HepG2 (cell line): Measurements from ENCODE around the gene DNAJC1. TPM values are rescaled to one million over a fixed set of nuclear protein-coding genes. Genes with fewer than 3 reads are reported as not detected.

Experiments
- FLYWCH1 ChIP-seq: sonication (generic); formaldehyde crosslinking; IDR thresholded peaks from 2 replicates; pipeline ENCODE4 v1.8.1; 2023; ENCODE audit warnings: mild to moderate bottlenecking, missing genetic modification reagents
- NR2F6 ChIP-seq, 2 experiments: IDR thresholded peaks; 2 replicates each; pipeline ENCODE4 v1.6.1; 2016; ENCODE audit warnings: antibody characterized with exemption in 1 of 2, mild to moderate bottlenecking in 1 of 2
- ZC3H13 ChIP-seq: sonication (generic); formaldehyde crosslinking; IDR thresholded peaks from 2 replicates; pipeline ENCODE4 v1.8.1; 2023; ENCODE audit warnings: mild to moderate bottlenecking, missing genetic modification reagents, moderate library complexity
- polyA plus RNA-seq, 8 experiments: library from polyadenylated mRNA; depleted of rRNA in 3 of 8; stranded (reverse) in 7 of 8; unstranded in 1 of 8; fragments of >200 nt; fragmentation: Illumina TruSeq in 4 of 8; extraction: Trizol in 4 of 8; gene quantifications; 2 replicates each; pipeline versions ENCODE4 v1.2.1 to v1.2.3, GENCODE V29; 2011 to 2016; ENCODE audit warnings: low read depth in 4 of 8, missing spikeins in 1 of 8, mixed read lengths in 1 of 8; ENCODE audit not compliant: insufficient read depth in 1 of 8
- total RNA-seq, 5 experiments: library from RNA; depleted of rRNA; stranded (reverse); fragments of >200 nt; fragmentation: Illumina TruSeq; extraction: Trizol; gene quantifications; 2 replicates each; pipeline ENCODE4 v1.2.3, GENCODE V29; 2016; ENCODE audit warnings: low read depth in 1 of 5
- TF ChIP-seq, protein P1 (sequence below): sonication (generic); formaldehyde crosslinking; IDR thresholded peaks from 2 replicates; pipeline ENCODE4 v1.5.1; 2020; ENCODE audit warnings: mild to moderate bottlenecking, missing genetic modification reagents, moderate library complexity
- TF ChIP-seq, protein P2 (sequence below), 2 experiments: sonication (generic) in 1 of 2; formaldehyde crosslinking in 1 of 2; IDR thresholded peaks; 2 replicates each; pipeline versions ENCODE4 v1.6.1 to v1.9.0; 2014 to 2022; ENCODE audit warnings: antibody characterized with exemption in 1 of 2, borderline replicate concordance in 1 of 2, inconsistent platforms in 1 of 2, low read depth in 1 of 2, missing genetic modification reagents in 1 of 2
- TF ChIP-seq, protein P3 (sequence below): sonication (generic); formaldehyde crosslinking; IDR thresholded peaks from 2 replicates; pipeline ENCODE4 v1.8.1; 2023; ENCODE audit warnings: mild to moderate bottlenecking, moderate library complexity, missing genetic modification reagents
- TF ChIP-seq, protein P4 (sequence below): sonication (generic); formaldehyde crosslinking; IDR thresholded peaks from 2 replicates; pipeline ENCODE4 v1.4.0; 2020; ENCODE audit warnings: low read depth, missing genetic modification reagents

The DNAJC1 gene
- total and polyA plus RNA-seq, 2 of the 13 experiments (the other 11 are each of a cell fraction or from before 2014, with no cell fraction given), result 9.9 to 16.6 TPM

DNA sequence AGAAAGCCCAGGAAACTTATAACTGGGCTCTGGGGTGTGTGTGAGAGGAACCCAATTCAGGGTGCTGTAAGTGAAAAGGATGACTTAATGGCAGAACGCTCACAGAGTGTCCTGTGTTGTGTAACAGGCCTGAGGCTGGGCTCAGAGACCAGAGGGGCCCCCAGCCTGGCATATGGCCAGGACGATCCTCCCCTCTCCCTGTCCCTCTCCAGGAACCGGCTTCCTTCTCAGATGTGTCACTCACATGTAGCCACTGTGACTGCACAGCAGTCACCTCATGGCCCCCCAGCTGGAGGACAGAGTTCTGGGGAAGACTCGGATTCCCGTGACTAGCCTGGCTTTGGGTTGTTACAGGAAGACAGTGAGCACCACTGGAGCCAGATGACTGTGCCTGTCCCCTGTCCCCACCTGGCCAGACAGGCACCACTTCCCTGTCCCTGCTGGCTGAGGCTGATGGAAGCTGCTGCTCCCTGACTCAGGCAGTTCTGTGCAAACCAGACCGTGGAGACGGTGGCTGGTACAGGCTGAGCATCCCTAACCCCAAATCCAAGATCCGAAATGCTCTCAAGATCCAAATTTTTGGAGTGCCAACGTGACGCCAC, 249.0 kb downstream of the DNAJC1 start (continued):
- TF ChIP-seq NR2F6 (IDR thresholded peaks at IDR 0.05) (no peak), NR2F6 (CRISPR knock-in tag; IDR thresholded peaks at IDR 0.05) (0 out of 2 replicates have a peak, but pooled peaks have one; percentile 22), FLYWCH1 (CRISPR knock-in tag) (no peak), ZC3H13 (CRISPR knock-in tag) (no peak)
- TF ChIP-seq, protein P1, sequence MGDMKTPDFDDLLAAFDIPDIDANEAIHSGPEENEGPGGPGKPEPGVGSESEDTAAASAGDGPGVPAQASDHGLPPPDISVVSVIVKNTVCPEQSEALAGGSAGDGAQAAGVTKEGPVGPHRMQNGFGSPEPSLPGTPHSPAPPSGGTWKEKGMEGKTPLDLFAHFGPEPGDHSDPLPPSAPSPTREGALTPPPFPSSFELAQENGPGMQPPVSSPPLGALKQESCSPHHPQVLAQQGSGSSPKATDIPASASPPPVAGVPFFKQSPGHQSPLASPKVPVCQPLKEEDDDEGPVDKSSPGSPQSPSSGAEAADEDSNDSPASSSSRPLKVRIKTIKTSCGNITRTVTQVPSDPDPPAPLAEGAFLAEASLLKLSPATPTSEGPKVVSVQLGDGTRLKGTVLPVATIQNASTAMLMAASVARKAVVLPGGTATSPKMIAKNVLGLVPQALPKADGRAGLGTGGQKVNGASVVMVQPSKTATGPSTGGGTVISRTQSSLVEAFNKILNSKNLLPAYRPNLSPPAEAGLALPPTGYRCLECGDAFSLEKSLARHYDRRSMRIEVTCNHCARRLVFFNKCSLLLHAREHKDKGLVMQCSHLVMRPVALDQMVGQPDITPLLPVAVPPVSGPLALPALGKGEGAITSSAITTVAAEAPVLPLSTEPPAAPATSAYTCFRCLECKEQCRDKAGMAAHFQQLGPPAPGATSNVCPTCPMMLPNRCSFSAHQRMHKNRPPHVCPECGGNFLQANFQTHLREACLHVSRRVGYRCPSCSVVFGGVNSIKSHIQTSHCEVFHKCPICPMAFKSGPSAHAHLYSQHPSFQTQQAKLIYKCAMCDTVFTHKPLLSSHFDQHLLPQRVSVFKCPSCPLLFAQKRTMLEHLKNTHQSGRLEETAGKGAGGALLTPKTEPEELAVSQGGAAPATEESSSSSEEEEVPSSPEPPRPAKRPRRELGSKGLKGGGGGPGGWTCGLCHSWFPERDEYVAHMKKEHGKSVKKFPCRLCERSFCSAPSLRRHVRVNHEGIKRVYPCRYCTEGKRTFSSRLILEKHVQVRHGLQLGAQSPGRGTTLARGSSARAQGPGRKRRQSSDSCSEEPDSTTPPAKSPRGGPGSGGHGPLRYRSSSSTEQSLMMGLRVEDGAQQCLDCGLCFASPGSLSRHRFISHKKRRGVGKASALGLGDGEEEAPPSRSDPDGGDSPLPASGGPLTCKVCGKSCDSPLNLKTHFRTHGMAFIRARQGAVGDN (CRISPR knock-in tag), result peak; percentile 76
- TF ChIP-seq, protein P2, sequence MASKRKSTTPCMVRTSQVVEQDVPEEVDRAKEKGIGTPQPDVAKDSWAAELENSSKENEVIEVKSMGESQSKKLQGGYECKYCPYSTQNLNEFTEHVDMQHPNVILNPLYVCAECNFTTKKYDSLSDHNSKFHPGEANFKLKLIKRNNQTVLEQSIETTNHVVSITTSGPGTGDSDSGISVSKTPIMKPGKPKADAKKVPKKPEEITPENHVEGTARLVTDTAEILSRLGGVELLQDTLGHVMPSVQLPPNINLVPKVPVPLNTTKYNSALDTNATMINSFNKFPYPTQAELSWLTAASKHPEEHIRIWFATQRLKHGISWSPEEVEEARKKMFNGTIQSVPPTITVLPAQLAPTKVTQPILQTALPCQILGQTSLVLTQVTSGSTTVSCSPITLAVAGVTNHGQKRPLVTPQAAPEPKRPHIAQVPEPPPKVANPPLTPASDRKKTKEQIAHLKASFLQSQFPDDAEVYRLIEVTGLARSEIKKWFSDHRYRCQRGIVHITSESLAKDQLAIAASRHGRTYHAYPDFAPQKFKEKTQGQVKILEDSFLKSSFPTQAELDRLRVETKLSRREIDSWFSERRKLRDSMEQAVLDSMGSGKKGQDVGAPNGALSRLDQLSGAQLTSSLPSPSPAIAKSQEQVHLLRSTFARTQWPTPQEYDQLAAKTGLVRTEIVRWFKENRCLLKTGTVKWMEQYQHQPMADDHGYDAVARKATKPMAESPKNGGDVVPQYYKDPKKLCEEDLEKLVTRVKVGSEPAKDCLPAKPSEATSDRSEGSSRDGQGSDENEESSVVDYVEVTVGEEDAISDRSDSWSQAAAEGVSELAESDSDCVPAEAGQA (IDR thresholded peaks at IDR 0.05; ENCODE audit: low read depth), result no peak
- TF ChIP-seq, protein P2 (CRISPR knock-in tag; IDR thresholded peaks at IDR 0.05; ENCODE audit: borderline replicate concordance), result no peak
- TF ChIP-seq, protein P3, sequence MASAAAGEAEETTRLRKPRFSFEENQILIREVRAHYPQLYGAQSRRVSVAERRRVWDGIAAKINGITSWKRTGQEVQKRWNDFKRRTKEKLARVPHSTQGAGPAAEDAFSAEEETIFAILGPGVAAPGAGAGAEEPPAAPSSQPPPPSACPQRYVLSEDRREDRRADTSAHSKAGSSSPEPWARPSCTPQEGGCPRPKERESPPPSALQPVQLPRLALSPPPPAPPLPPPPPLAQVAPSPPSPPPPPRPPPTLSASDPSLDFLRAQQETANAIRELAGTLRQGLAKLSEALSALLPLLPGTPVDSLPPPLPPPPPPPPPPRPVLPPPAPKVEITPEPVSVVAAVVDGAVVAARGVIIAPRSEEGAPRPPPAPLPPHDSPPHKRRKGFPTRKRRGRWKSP (CRISPR knock-in tag), result no peak; the same call in 1 of the 2 replicates
- TF ChIP-seq, protein P4, sequence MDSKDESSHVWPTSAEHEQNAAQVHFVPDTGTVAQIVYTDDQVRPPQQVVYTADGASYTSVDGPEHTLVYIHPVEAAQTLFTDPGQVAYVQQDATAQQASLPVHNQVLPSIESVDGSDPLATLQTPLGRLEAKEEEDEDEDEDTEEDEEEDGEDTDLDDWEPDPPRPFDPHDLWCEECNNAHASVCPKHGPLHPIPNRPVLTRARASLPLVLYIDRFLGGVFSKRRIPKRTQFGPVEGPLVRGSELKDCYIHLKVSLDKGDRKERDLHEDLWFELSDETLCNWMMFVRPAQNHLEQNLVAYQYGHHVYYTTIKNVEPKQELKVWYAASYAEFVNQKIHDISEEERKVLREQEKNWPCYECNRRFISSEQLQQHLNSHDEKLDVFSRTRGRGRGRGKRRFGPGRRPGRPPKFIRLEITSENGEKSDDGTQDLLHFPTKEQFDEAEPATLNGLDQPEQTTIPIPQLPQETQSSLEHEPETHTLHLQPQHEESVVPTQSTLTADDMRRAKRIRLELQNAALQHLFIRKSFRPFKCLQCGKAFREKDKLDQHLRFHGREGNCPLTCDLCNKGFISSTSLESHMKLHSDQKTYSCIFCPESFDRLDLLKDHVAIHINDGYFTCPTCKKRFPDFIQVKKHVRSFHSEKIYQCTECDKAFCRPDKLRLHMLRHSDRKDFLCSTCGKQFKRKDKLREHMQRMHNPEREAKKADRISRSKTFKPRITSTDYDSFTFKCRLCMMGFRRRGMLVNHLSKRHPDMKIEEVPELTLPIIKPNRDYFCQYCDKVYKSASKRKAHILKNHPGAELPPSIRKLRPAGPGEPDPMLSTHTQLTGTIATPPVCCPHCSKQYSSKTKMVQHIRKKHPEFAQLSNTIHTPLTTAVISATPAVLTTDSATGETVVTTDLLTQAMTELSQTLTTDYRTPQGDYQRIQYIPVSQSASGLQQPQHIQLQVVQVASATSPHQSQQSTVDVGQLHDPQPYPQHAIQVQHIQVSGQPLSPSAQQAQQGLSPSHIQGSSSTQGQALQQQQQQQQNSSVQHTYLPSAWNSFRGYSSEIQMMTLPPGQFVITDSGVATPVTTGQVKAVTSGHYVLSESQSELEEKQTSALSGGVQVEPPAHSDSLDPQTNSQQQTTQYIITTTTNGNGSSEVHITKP, result no peak
